Mammary epithelial cell (primary cell): ENCODE results near the gene EIF3L.

Experiments
- CTCF ChIP-seq, 2 donors: IDR thresholded peaks in 1 of 2; conservative IDR thresholded peaks in 1 of 2; 2 replicates each; pipeline ENCODE4 v1.5.1; 2011 to 2012; ENCODE audit warnings: inconsistent platforms in 2 of 2, low read length in 2 of 2, mild to moderate bottlenecking in 2 of 2, control low read depth in 1 of 2, low read depth in 1 of 2; ENCODE audit not compliant: insufficient read depth in 1 of 2; ENCODE audit errors: extremely low read depth in 1 of 2
- EZH2 ChIP-seq: IDR thresholded peaks from 2 replicates; pipeline ENCODE4 v1.6.1; 2012; ENCODE audit warnings: low read length, inconsistent platforms, borderline replicate concordance

GRCh38 chr22:37891926-37892325 lies 42.7 kb downstream of the EIF3L start:
- TF ChIP-seq CTCF (conservative IDR thresholded peaks at IDR 0.05 in 1 of 2, IDR thresholded peaks at IDR 0.05 in 1 of 2; ENCODE audit: extremely low read depth in 1 of 2, insufficient read depth in 1 of 2, low read depth in 1 of 2, low read length in 2 of 2) (no peak), EZH2 (no peak)
